ENCODE results near the gene KLF7. TPM values are rescaled to one million over a fixed set of nuclear protein-coding genes. Genes with fewer than 3 reads are reported as not detected.

Gene KLF7
- 22.9 and 23.0 TPM in 2 replicates for total RNA-seq

GRCh38 chr2:207165121-207166038, at the start of gene KLF7:
KLF7 (minus strand) TSS chr2:207165948; CDS start chr2:207165568, 380 bp downstream.

Other genes with a start within 250 kb of the KLF7 start
- 0.12 TPM in 1 of 2 replicates, not detected in the other for gene CPO, start 226.4 kb downstream of the KLF7 start, total RNA-seq